ENCODE results near the gene EIPR1. TPM values are rescaled to one million over a fixed set of nuclear protein-coding genes. Genes with fewer than 3 reads are reported as not detected.

Gene EIPR1
- total and polyA plus RNA-seq, 10 of the 15 experiments (the other 5 are each of a cell fraction or from before 2014, with no cell fraction given), result 23.6 to 61.2 (median 42.2) TPM

DNA sequence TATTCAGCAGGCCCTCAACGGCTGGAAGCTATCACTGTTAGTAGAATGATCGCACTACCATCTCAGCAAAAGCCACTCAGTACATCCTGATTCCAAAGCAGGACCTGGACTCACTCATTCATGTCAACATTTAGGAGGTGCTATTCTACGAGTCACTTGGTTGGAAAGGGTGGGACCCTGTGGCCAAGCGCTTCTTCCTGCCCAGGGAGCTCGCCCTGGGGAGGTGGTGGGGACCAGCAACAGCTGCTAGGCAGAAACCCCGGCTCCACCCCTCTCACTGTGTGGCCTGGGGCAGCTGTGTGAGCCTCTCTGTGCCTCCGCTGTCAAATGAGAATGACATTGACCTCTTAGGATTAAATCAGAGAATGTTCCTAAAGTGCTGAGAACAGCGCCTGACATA, 231.4 kb downstream of the EIPR1 start (continued):
- no peak for TF ChIP-seq EED (IDR thresholded peaks at IDR 0.05; ENCODE audit: low read depth)
- no peak for TF ChIP-seq SREBF2 (IDR thresholded peaks at IDR 0.05; ENCODE audit: low read length)
- no peak for TF ChIP-seq HCFC1 (IDR thresholded peaks at IDR 0.05; ENCODE audit: low read length)
- TF ChIP-seq SPI1 (IDR thresholded peaks at IDR 0.05; ENCODE audit: borderline replicate concordance, insufficient read depth, low read depth, low read length), result no peak
- no peak for TF ChIP-seq YBX1 (IDR thresholded peaks at IDR 0.05)
- no peak for TF ChIP-seq ZNF217 (IDR thresholded peaks at IDR 0.05)
- no peak for TF ChIP-seq NR2C2 (IDR thresholded peaks at IDR 0.05; ENCODE audit: borderline replicate concordance, control insufficient read depth, insufficient read length, low read depth)
- no peak for TF ChIP-seq BACH1 (IDR thresholded peaks at IDR 0.05; ENCODE audit: borderline replicate concordance)

DNA sequence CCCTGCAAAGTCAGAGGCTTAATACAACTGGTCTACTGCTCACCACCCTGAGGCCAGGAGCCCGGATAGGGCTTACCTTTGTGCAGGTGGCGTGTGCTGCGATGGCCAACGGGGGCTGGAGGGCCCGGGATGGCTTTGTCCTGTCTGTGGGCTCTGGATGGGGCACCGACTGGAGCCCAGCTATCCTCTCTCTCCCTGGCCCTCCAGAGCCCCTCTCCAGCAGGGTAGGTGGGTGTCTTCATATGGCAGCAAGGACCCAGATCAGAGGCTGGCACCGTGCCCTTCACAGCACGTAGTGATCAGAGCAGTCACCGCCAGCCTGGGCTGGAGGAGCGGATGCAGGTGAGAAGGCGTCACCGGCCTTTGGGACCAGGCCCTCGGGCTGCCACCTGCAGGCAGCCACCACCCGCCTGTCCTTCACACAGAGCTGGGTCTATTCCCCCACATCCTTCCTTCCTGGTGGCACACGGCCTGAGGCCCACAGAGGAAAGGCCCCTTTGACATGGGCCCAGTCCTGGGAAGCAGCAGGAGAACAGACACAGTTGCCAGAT, 232.1 kb downstream of the EIPR1 start:
- no peak overlapping the region for H2AFZ ChIP-seq (ENCODE audit: control insufficient read depth, low read depth, low read length)
- no peaks in the 10 kb centered on the region for H3K79me2 ChIP-seq (ENCODE audit: control insufficient read depth, insufficient read depth, low read length)
- no peak for TF ChIP-seq GABPA (IDR thresholded peaks at IDR 0.05; ENCODE audit: low read depth)
- TF ChIP-seq ZSCAN29 (IDR thresholded peaks at IDR 0.05), result no peak
- no peak for TF ChIP-seq CEBPB (IDR thresholded peaks at IDR 0.05; ENCODE audit: borderline replicate concordance in 1 of 2, low read depth in 2 of 2, low read length in 2 of 2)
- TF ChIP-seq RCOR1 (conservative IDR thresholded peaks at IDR 0.05; ENCODE audit: low read depth, low read length), result no peak
- TF ChIP-seq NR2C1 (IDR thresholded peaks at IDR 0.05), result no peak
- no peak for TF ChIP-seq ETV6 (conservative IDR thresholded peaks at IDR 0.05 in 1 of 2, IDR thresholded peaks at IDR 0.05 in 1 of 2; ENCODE audit: borderline replicate concordance in 1 of 2, low read depth in 1 of 2)
- no peak for TF ChIP-seq CBX5 (IDR thresholded peaks at IDR 0.05; ENCODE audit: low read depth)
- TF ChIP-seq JUNB (IDR thresholded peaks at IDR 0.05), result no peak
- TF ChIP-seq STAT3 (IDR thresholded peaks at IDR 0.05; ENCODE audit: low read depth, low read length), result no peak
- TF ChIP-seq, protein P1, sequence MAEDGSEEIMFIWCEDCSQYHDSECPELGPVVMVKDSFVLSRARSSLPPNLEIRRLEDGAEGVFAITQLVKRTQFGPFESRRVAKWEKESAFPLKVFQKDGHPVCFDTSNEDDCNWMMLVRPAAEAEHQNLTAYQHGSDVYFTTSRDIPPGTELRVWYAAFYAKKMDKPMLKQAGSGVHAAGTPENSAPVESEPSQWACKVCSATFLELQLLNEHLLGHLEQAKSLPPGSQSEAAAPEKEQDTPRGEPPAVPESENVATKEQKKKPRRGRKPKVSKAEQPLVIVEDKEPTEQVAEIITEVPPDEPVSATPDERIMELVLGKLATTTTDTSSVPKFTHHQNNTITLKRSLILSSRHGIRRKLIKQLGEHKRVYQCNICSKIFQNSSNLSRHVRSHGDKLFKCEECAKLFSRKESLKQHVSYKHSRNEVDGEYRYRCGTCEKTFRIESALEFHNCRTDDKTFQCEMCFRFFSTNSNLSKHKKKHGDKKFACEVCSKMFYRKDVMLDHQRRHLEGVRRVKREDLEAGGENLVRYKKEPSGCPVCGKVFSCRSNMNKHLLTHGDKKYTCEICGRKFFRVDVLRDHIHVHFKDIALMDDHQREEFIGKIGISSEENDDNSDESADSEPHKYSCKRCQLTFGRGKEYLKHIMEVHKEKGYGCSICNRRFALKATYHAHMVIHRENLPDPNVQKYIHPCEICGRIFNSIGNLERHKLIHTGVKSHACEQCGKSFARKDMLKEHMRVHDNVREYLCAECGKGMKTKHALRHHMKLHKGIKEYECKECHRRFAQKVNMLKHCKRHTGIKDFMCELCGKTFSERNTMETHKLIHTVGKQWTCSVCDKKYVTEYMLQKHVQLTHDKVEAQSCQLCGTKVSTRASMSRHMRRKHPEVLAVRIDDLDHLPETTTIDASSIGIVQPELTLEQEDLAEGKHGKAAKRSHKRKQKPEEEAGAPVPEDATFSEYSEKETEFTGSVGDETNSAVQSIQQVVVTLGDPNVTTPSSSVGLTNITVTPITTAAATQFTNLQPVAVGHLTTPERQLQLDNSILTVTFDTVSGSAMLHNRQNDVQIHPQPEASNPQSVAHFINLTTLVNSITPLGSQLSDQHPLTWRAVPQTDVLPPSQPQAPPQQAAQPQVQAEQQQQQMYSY (CRISPR knock-in tag; IDR thresholded peaks at IDR 0.05), result no peak
- TF ChIP-seq ZNF622 (IDR thresholded peaks at IDR 0.05), result no peak
- TF ChIP-seq, protein P2, sequence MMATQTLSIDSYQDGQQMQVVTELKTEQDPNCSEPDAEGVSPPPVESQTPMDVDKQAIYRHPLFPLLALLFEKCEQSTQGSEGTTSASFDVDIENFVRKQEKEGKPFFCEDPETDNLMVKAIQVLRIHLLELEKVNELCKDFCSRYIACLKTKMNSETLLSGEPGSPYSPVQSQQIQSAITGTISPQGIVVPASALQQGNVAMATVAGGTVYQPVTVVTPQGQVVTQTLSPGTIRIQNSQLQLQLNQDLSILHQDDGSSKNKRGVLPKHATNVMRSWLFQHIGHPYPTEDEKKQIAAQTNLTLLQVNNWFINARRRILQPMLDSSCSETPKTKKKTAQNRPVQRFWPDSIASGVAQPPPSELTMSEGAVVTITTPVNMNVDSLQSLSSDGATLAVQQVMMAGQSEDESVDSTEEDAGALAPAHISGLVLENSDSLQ (IDR thresholded peaks at IDR 0.05), result no peak
- 83% methylated on average over 15 of the region's 15 CpGs for WGBS (ENCODE audit: insufficient coverage, insufficient replicate concordance, low lambda C conversion rate, missing lambda C conversion rate)
- no peaks in the 10 kb centered on the region; the same call in 2 of the 3 replicates for H3K9me3 ChIP-seq (replicated peaks; ENCODE audit: control insufficient read depth, insufficient read depth, low read length)
- RAD21 ChIA-PET (ENCODE audit: unreplicated experiment), result no interaction called here
- H3K27me3 ChIP-seq (replicated peaks in 1 of 2; ENCODE audit: control insufficient read depth in 2 of 2, insufficient read depth in 2 of 2, low read length in 1 of 2), result no peaks in the 10 kb centered on the region
- no peak overlapping the region for H3K4me3 ChIP-seq
- no peak overlapping the region for H3K27ac ChIP-seq (ENCODE audit: control insufficient read depth, insufficient read depth)
- H4K20me1 ChIP-seq (ENCODE audit: control insufficient read depth, insufficient read depth), result no peaks in the 10 kb centered on the region
- CTCF ChIA-PET, result no interaction called here
- POLR2A ChIA-PET, result no interaction called here
- FAIRE-seq, result no peak
- in situ Hi-C loops (cut with MboI), result no loop called here
- no peak overlapping the region for H3K4me2 ChIP-seq (ENCODE audit: control insufficient read depth, insufficient read depth)
- intact Hi-C loops (cut with micrococcal nuclease; ENCODE audit: unreplicated experiment), result no loop called here
- no TSS peak for BruUV-seq (replicated peaks)
- ATAC-seq, result no peak
- no peaks in the 10 kb centered on the region; a peak in 1 of 4 replicates for H3K36me3 ChIP-seq (ENCODE audit: control insufficient read depth in 2 of 2, insufficient read depth in 2 of 2, low read length in 1 of 2)
- H3K4me1 ChIP-seq (ENCODE audit: control insufficient read depth, insufficient read depth, low read length), result no peaks in the 10 kb centered on the region
- H3K9ac ChIP-seq (ENCODE audit: control insufficient read depth, insufficient read depth, low read length), result no peak overlapping the region
- SMC1A ChIA-PET (ENCODE audit: uncharacterized antibody, unreplicated experiment), result no interaction called here
- no peak for DNase-seq (ENCODE audit: low read depth, low spot score)
